NT2/D1 (cell line): ENCODE results near the gene MIEF2.

Experiments used
- DNase-seq: peaks from one replicate; pipeline ENCODE4 v3.0.0-alpha.2; 2011; ENCODE audit warnings: low read depth, low spot score
- H3K27me3 ChIP-seq: 2 replicates; pipeline ENCODE4 v1.6.0; 2011; ENCODE audit warnings: mild to moderate bottlenecking; ENCODE audit not compliant: insufficient read length, insufficient read depth
- H3K36me3 ChIP-seq: 2 replicates; pipeline ENCODE4 v1.6.1; 2011; ENCODE audit warnings: mild to moderate bottlenecking, low read length, mixed read lengths; ENCODE audit not compliant: insufficient read depth, insufficient read length
- H3K4me1 ChIP-seq: 2 replicates; pipeline ENCODE4 v1.5.1; 2011; ENCODE audit not compliant: insufficient read depth, insufficient read length
- H3K4me3 ChIP-seq: 2 replicates; pipeline ENCODE4 v1.5.1; 2011; ENCODE audit warnings: low read depth; ENCODE audit not compliant: insufficient read length
- H3K9ac ChIP-seq: 2 replicates; pipeline ENCODE4 v1.6.0; 2011; ENCODE audit warnings: low read depth; ENCODE audit not compliant: insufficient read length
- H3K9me3 ChIP-seq: 2 replicates; pipeline ENCODE4 v1.5.1; 2011; ENCODE audit warnings: mild to moderate bottlenecking, low read length; ENCODE audit not compliant: insufficient read depth
- SUZ12 ChIP-seq: IDR thresholded peaks from 2 replicates; pipeline ENCODE4 v1.6.1; 2011; ENCODE audit not compliant: insufficient read length, insufficient read depth; ENCODE audit errors: extremely low read depth
- YY1 ChIP-seq: IDR thresholded peaks from 2 replicates; pipeline ENCODE4 v1.6.1; 2011; ENCODE audit not compliant: insufficient read length, insufficient read depth
- ZNF274 ChIP-seq: IDR thresholded peaks from 2 replicates; pipeline ENCODE4 v1.6.1; 2011; ENCODE audit warnings: mild to moderate bottlenecking, low read depth, low read length

Gene MIEF2

GRCh38 chr17:18247613-18248001, 12.9 kb upstream of the MIEF2 start:
- no peaks in the 10 kb centered on the region for H3K9me3 ChIP-seq
- H3K4me1 ChIP-seq: peaks cover 2% of the 10 kb centered on the region
- H3K36me3 ChIP-seq: peaks cover 81% of the 10 kb centered on the region
- no peak for DNase-seq
- TF ChIP-seq SUZ12: no peak
- H3K9ac ChIP-seq: peak overlapping the region; percentile 16
- no peak overlapping the region for H3K4me3 ChIP-seq
- no peaks in the 10 kb centered on the region for H3K27me3 ChIP-seq

GRCh38 chr17:18248300-18248731, 12.1 kb upstream of the MIEF2 start:
- no peak for DNase-seq
- peaks cover 2% of the 10 kb centered on the region for H3K4me1 ChIP-seq
- H3K27me3 ChIP-seq: no peaks in the 10 kb centered on the region
- no peak overlapping the region for H3K9ac ChIP-seq
- TF ChIP-seq YY1 (no peak), ZNF274 (no peak), SUZ12 (no peak)
- H3K9me3 ChIP-seq: no peaks in the 10 kb centered on the region
- no peak overlapping the region for H3K4me3 ChIP-seq
- peaks cover 82% of the 10 kb centered on the region for H3K36me3 ChIP-seq

- no peaks in the 10 kb centered on the region for H3K9me3 ChIP-seq
- H3K9ac ChIP-seq: no peak overlapping the region
- peaks cover 82% of the 10 kb centered on the region for H3K36me3 ChIP-seq
- no peak for TF ChIP-seq SUZ12
- no peak for TF ChIP-seq ZNF274
- TF ChIP-seq YY1: no peak
- no peak for DNase-seq
- H3K4me1 ChIP-seq: peaks cover 2% of the 10 kb centered on the region
- no peak overlapping the region for H3K4me3 ChIP-seq
- no peaks in the 10 kb centered on the region for H3K27me3 ChIP-seq
Measured at GRCh38 chr17:18248811-18249210, 11.7 kb upstream of the MIEF2 start.

- no peak for TF ChIP-seq SUZ12
- Histone ChIP-seq H3K27me3 (no peaks in the 10 kb centered on the region), H3K4me3 (no peak overlapping the region), H3K36me3 (peaks cover 88% of the 10 kb centered on the region), H3K4me1 (peaks cover 2% of the 10 kb centered on the region), H3K9ac (no peak overlapping the region), H3K9me3 (no peaks in the 10 kb centered on the region)
- no peak for DNase-seq
Measured at GRCh38 chr17:18250259-18250658, 10.2 kb upstream of the MIEF2 start.

GRCh38 chr17:18250708-18251107, 9.8 kb upstream of the MIEF2 start:
- Histone ChIP-seq H3K9ac (no peak overlapping the region), H3K9me3 (no peaks in the 10 kb centered on the region), H3K36me3 (peaks cover 88% of the 10 kb centered on the region), H3K27me3 (no peaks in the 10 kb centered on the region), H3K4me3 (no peak overlapping the region), H3K4me1 (peaks cover 2% of the 10 kb centered on the region)
- DNase-seq: no peak
- TF ChIP-seq YY1: no peak
- TF ChIP-seq SUZ12: no peak
- TF ChIP-seq ZNF274: no peak

GRCh38 chr17:18251204-18251603, 9.3 kb upstream of the MIEF2 start:
- Histone ChIP-seq H3K36me3 (peaks cover 88% of the 10 kb centered on the region), H3K4me3 (no peak overlapping the region), H3K9ac (no peak overlapping the region), H3K4me1 (peaks cover 2% of the 10 kb centered on the region), H3K9me3 (no peaks in the 10 kb centered on the region), H3K27me3 (no peaks in the 10 kb centered on the region)
- DNase-seq: no peak
- TF ChIP-seq SUZ12: no peak
- no peak for TF ChIP-seq ZNF274
- TF ChIP-seq YY1: no peak

GRCh38 chr17:18252160-18252559, 8.3 kb upstream of the MIEF2 start:
- Histone ChIP-seq H3K27me3 (no peaks in the 10 kb centered on the region), H3K9me3 (no peaks in the 10 kb centered on the region), H3K36me3 (peaks cover 90% of the 10 kb centered on the region), H3K4me3 (no peak overlapping the region), H3K9ac (no peak overlapping the region), H3K4me1 (no peaks in the 10 kb centered on the region)
- no peak for TF ChIP-seq SUZ12
- TF ChIP-seq ZNF274: no peak
- no peak for TF ChIP-seq YY1
- DNase-seq: no peak

GRCh38 chr17:18253187-18253884, 7.1 kb upstream of the MIEF2 start:
- no peaks in the 10 kb centered on the region for H3K4me1 ChIP-seq
- no peak overlapping the region for H3K9ac ChIP-seq
- no peak overlapping the region for H3K4me3 ChIP-seq
- no peak for DNase-seq
- no peak for TF ChIP-seq YY1
- no peak for TF ChIP-seq ZNF274
- TF ChIP-seq SUZ12: no peak
- no peaks in the 10 kb centered on the region for H3K27me3 ChIP-seq
- H3K9me3 ChIP-seq: no peaks in the 10 kb centered on the region
- peaks cover 79% of the 10 kb centered on the region for H3K36me3 ChIP-seq
